Measurements from ENCODE around the gene PLXNA4.

Gene PLXNA4

GRCh38 chr7:132158166-132158565, 418.1 kb downstream of the PLXNA4 start:
- H3K9me3 ChIP-seq (replicated peaks in 1 of 11): no peaks in the 10 kb centered on the region
- TF ChIP-seq Cebpa-rat (IDR thresholded peaks at IDR 0.05): no peak
- H3K4me1 ChIP-seq: peaks cover 0 to 7% (median 0%) of the 10 kb centered on the region in 10 experiments; a peak in 2 of 20 replicates
- no peaks in the 10 kb centered on the region for H3K36me3 ChIP-seq
- H3K27me3 ChIP-seq: no peaks in the 10 kb centered on the region
- H3K9ac ChIP-seq: no peak overlapping the region
- H3K4me2 ChIP-seq: peak overlapping the region in 3 of 11 experiments; percentile 9 to 22 (median 10); a peak in 1 of 22 replicates
- no peak overlapping the region for H3K27ac ChIP-seq
- no peak overlapping the region for H3K4me3 ChIP-seq
- peaks cover 0 to 6% (median 0%) of the 10 kb centered on the region in 11 experiments; a peak in 2 of 22 replicates for H4K20me1 ChIP-seq

- H3K9me3 ChIP-seq (replicated peaks in 1 of 11): no peaks in the 10 kb centered on the region
- no peaks in the 10 kb centered on the region for H3K27me3 ChIP-seq
- peaks cover 0 to 7% (median 0%) of the 10 kb centered on the region in 10 experiments; a peak in 3 of 20 replicates for H3K4me1 ChIP-seq
- no peak overlapping the region for H3K4me2 ChIP-seq
- H3K9ac ChIP-seq: no peak overlapping the region
- no peaks in the 10 kb centered on the region for H3K36me3 ChIP-seq
- no peak overlapping the region for H3K4me3 ChIP-seq
- no peak for TF ChIP-seq Cebpa-rat (IDR thresholded peaks at IDR 0.05)
- no peak overlapping the region for H3K27ac ChIP-seq
- no peaks in the 10 kb centered on the region; a peak in 1 of 22 replicates for H4K20me1 ChIP-seq
Measured at GRCh38 chr7:132155715-132156114, 420.6 kb downstream of the PLXNA4 start.

GRCh38 chr7:132154695-132155471, 421.4 kb downstream of the PLXNA4 start:
- Histone ChIP-seq H3K27ac (no peak overlapping the region), H3K27me3 (no peaks in the 10 kb centered on the region), H3K4me2 (no peak overlapping the region), H3K36me3 (no peaks in the 10 kb centered on the region), H3K9ac (no peak overlapping the region), H3K9me3 (replicated peaks in 1 of 11) (no peaks in the 10 kb centered on the region), H4K20me1 (no peaks in the 10 kb centered on the region; a peak in 1 of 22 replicates), H3K4me1 (peaks cover 0 to 11% (median 5%) of the 10 kb centered on the region in 10 experiments; a peak in 6 of 20 replicates), H3K4me3 (no peak overlapping the region)
- TF ChIP-seq Cebpa-rat (IDR thresholded peaks at IDR 0.05): no peak

GRCh38 chr7:132154248-132154647, 422.0 kb downstream of the PLXNA4 start:
- Histone ChIP-seq H3K4me3 (no peak overlapping the region), H4K20me1 (no peaks in the 10 kb centered on the region; a peak in 2 of 22 replicates), H3K4me1 (peaks cover 0 to 15% (median 6%) of the 10 kb centered on the region in 10 experiments; a peak in 6 of 20 replicates), H3K9me3 (replicated peaks in 1 of 11) (no peaks in the 10 kb centered on the region), H3K27ac (no peak overlapping the region), H3K4me2 (no peak overlapping the region), H3K9ac (no peak overlapping the region), H3K36me3 (no peaks in the 10 kb centered on the region), H3K27me3 (no peaks in the 10 kb centered on the region)
- TF ChIP-seq Cebpa-rat (IDR thresholded peaks at IDR 0.05): no peak

- Histone ChIP-seq H3K4me1 (peaks cover 0 to 15% (median 0%) of the 10 kb centered on the region in 10 experiments; a peak in 4 of 20 replicates), H3K4me2 (peak overlapping the region in 2 of 11 experiments; percentile 3 to 7; a peak in 1 of 22 replicates), H3K4me3 (no peak overlapping the region), H3K27ac (no peak overlapping the region), H3K36me3 (no peaks in the 10 kb centered on the region), H4K20me1 (no peaks in the 10 kb centered on the region; a peak in 2 of 22 replicates), H3K9me3 (replicated peaks in 1 of 11) (no peaks in the 10 kb centered on the region), H3K9ac (no peak overlapping the region), H3K27me3 (no peaks in the 10 kb centered on the region)
- TF ChIP-seq Cebpa-rat (IDR thresholded peaks at IDR 0.05): no peak
Measured at GRCh38 chr7:132152131-132152889, 424.0 kb downstream of the PLXNA4 start.

GRCh38 chr7:132150711-132151110, 425.6 kb downstream of the PLXNA4 start:
- H3K4me2 ChIP-seq: no peak overlapping the region
- no peak overlapping the region for H3K27ac ChIP-seq
- no peak for TF ChIP-seq Cebpa-rat (IDR thresholded peaks at IDR 0.05)
- no peaks in the 10 kb centered on the region for H3K36me3 ChIP-seq
- no peaks in the 10 kb centered on the region for H3K9me3 ChIP-seq (replicated peaks in 1 of 11)
- peaks cover 0 to 15% (median 0%) of the 10 kb centered on the region in 10 experiments; a peak in 4 of 20 replicates for H3K4me1 ChIP-seq
- H3K9ac ChIP-seq: no peak overlapping the region
- H3K4me3 ChIP-seq: no peak overlapping the region
- no peaks in the 10 kb centered on the region for H3K27me3 ChIP-seq
- H4K20me1 ChIP-seq: no peaks in the 10 kb centered on the region; a peak in 2 of 22 replicates

GRCh38 chr7:132149436-132150304, 426.6 kb downstream of the PLXNA4 start:
- TF ChIP-seq Cebpa-rat (IDR thresholded peaks at IDR 0.05): no peak
- Histone ChIP-seq H3K9me3 (replicated peaks in 1 of 11) (no peaks in the 10 kb centered on the region), H3K4me2 (peak overlapping the region in 3 of 11 experiments; percentile 2 to 19 (median 5); a peak in 2 of 22 replicates), H3K4me1 (peaks cover 0 to 15% (median 0%) of the 10 kb centered on the region in 10 experiments; a peak in 4 of 20 replicates), H3K36me3 (no peaks in the 10 kb centered on the region), H4K20me1 (no peaks in the 10 kb centered on the region; a peak in 2 of 22 replicates), H3K27me3 (no peaks in the 10 kb centered on the region), H3K9ac (no peak overlapping the region), H3K27ac (no peak overlapping the region), H3K4me3 (no peak overlapping the region)

- Histone ChIP-seq H3K4me2 (no peak overlapping the region), H4K20me1 (no peaks in the 10 kb centered on the region; a peak in 2 of 22 replicates), H3K4me3 (no peak overlapping the region), H3K27me3 (no peaks in the 10 kb centered on the region), H3K4me1 (peaks cover 0 to 15% (median 0%) of the 10 kb centered on the region in 10 experiments; a peak in 4 of 20 replicates), H3K9me3 (replicated peaks in 1 of 11) (no peaks in the 10 kb centered on the region), H3K27ac (no peak overlapping the region), H3K36me3 (no peaks in the 10 kb centered on the region), H3K9ac (no peak overlapping the region)
- no peak for TF ChIP-seq Cebpa-rat (IDR thresholded peaks at IDR 0.05)
Measured at GRCh38 chr7:132148876-132149275, 427.4 kb downstream of the PLXNA4 start.
